NCI-H1694 (cell line): Measurements from ENCODE around the gene TGFBRAP1.
A peak's percentile ranks its signal among the peaks of the same experiment; 100 is the strongest.

ENCODE experiments used
- DNase-seq: peaks from one replicate; lab custom pipeline; 2025; lab: John Stamatoyannopoulos, UW

Gene TGFBRAP1

GRCh38 chr2:105237045-105237765 lies 92.3 kb downstream of the TGFBRAP1 start:
- DNase-seq, result no peak

GRCh38 chr2:105236060-105236424 lies 93.5 kb downstream of the TGFBRAP1 start:
- DNase-seq, result no peak

DNA sequence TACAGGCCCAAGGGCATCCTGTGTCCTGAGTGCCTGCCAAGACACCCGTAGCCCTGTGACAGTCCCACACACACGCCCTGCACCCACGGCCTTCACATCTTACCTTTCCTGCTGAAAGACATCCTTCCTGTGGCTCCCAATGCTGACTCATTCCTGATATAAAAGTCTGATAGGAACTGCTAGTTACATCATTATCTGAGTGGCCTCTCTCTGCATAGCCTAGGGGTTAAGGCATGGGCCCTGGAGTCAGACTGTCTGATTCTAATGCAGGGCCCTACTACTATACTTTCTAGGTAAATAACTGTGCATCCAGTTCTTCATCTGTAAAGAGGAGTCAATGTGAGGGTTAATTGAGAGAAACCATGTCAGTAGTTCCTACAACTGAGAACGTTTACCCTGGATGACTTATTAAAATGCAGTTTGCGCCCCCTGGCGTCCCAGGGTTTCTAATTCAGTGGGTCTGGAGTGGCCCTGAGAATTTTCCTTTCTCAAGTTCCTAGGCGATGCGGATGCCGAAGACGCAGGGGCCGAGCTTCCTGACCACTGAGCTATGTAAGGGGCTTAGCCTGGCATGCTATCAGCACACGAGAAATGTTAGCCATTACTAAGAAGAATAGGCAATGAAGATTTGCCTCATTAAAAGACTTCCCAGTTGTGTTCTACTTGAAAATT lies 94.0 kb downstream of the TGFBRAP1 start:
- peak; percentile 82 for DNase-seq

GRCh38 chr2:105231232-105231619 lies 98.3 kb downstream of the TGFBRAP1 start:
- DNase-seq, result no peak

DNA sequence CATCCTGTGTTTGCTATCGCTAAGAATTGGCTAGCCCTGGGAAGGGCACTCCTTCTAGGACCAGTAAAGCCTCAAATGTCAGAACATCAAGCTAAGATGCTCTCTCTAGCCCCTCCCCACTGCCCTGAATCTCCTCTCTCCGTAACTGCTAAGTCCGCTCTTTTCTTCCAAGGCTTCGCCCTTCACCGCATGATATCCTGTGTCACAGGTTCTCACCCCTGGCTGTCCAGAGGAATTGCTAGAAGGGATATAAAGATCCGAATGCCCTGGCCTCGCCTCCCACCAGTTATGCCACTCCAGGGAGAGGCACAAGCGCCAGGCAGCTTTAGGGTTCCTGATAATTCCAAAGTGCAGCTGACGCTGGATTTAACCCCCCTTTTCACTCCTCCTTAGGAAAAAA lies 105.1 kb downstream of the TGFBRAP1 start:
- DNase-seq, result no peak

DNA sequence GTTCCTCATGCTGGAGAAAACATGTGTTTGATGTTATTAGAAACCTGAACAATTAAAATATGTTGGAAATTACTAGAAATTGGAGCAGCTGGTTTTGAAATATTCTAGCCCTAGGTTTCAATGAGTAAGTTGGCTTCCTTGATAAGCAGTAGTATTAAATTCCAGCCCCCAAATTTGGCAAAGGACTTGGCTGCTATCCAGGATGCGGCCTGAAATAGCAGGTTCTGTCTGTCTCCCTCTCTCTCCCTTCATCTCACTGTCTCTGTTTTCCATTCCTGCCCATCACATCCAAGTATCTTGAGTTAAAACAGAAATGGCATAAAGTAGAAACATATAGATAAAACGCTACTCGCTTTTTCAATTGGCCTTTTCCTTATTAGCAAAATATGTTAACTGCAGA lies 108.9 kb downstream of the TGFBRAP1 start:
- no peak for DNase-seq

DNA sequence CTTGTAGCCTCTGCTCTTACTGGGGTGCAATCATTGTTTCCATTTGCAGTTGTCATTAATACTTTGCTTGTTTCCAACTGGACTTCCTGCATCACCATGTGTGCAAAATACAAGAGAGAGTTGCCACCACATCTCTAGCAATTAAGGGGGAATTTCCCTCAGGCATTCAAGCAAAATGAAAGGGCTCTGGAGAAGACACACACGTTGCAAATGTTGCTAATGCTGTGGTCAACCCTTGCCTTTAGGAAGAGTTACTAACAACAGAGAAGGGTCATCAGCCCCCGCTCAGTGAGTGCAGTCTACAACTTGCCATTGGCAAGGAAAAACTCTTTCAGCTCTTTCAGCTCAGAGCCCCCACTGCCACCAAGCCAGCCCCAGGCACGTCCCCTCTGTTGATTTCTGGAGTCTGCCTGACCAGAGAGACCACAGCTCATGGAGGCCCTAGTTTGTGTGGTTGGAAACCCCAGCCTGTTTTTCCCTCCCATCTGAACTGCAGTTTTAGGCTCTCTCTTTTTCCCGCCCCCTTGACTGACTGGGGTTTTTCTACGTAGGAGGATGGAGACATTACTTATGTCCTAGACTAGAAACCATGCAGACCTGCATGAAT lies 113.8 kb downstream of the TGFBRAP1 start:
- DNase-seq, result no peak
